GM12872 (cell line): ENCODE results near the gene TSEN2.

ENCODE experiments used
- TF ChIP-seq, protein P1 (sequence below): IDR thresholded peaks from 3 replicates; pipeline ENCODE4 v1.5.1; 2011; ENCODE audit warnings: low read depth, mild to moderate bottlenecking, low read length, moderate library complexity; ENCODE audit not compliant: insufficient read depth

TSEN2 gene

DNA sequence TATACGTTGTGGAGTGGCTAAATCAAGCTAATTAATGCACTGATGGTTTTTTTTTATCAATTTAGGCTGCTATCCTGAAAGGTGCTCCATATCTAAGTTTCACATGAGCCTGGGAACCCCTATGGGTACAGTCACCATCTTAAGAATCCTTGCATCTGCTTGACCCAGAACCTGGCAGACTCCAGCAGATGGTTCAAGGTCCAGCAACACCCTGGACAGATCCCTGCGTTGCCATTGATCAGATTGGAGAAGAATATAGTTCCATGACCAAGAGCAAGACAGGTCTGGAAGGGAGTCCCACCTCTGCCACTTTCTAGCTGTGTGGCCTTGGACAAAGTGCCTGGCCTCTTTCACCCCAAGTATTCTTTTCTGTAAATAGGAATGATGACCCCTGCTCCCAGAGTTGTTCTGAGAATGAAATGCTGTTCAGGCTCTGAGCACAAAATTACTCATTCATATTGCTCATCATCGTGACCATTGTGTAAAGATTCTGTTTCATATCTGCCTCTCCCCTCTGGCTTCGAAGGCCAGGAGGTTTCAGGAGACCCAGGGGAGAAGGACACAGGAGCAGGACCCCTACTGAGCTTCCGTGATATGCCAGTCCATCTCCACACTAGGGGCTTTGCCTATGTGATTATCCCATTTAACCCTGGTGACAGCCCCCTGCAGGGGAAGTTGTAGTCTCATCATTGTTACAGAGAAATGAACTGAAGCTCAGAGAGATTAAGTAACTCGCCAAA lies 30.0 kb upstream of the TSEN2 start:
- TF ChIP-seq, protein P1, sequence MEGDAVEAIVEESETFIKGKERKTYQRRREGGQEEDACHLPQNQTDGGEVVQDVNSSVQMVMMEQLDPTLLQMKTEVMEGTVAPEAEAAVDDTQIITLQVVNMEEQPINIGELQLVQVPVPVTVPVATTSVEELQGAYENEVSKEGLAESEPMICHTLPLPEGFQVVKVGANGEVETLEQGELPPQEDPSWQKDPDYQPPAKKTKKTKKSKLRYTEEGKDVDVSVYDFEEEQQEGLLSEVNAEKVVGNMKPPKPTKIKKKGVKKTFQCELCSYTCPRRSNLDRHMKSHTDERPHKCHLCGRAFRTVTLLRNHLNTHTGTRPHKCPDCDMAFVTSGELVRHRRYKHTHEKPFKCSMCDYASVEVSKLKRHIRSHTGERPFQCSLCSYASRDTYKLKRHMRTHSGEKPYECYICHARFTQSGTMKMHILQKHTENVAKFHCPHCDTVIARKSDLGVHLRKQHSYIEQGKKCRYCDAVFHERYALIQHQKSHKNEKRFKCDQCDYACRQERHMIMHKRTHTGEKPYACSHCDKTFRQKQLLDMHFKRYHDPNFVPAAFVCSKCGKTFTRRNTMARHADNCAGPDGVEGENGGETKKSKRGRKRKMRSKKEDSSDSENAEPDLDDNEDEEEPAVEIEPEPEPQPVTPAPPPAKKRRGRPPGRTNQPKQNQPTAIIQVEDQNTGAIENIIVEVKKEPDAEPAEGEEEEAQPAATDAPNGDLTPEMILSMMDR = no peak

DNA sequence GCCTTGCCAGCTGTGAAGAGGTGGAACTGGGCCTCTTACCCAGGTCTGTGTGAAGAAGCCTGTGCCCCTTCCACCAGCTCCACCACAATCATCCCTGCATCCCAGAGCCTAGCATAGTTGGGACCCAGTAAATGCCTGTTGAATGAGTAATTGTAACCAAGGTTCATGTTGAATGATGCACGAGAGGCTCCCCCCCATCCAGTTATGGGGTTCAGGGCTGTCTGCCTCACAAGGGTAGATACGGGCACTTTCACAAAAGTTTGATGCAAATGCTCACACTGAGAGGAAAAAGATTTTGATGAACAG lies 29.5 kb upstream of the TSEN2 start:
- TF ChIP-seq, protein P1 = no peak

DNA sequence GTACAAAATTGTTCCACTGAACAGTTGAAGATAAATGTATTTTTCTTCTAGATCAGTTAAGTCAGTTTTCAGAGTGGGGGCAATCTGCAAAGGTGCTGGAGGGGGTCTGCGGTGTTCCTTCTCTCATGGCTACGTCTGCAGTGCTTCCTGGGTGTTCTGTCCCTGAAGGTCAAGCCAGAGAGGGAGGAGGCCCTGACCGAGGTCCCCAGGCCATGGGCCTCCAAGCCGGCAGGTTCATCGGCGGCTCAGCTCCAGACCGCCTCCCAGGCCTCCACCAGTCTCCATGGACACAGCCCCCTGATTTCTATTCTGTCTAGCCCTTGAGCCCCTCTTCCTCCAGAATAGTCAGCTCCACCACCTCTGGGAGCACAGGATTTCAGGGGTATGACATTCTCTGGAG lies 28.5 kb upstream of the TSEN2 start:
- TF ChIP-seq, protein P1 = no peak

DNA sequence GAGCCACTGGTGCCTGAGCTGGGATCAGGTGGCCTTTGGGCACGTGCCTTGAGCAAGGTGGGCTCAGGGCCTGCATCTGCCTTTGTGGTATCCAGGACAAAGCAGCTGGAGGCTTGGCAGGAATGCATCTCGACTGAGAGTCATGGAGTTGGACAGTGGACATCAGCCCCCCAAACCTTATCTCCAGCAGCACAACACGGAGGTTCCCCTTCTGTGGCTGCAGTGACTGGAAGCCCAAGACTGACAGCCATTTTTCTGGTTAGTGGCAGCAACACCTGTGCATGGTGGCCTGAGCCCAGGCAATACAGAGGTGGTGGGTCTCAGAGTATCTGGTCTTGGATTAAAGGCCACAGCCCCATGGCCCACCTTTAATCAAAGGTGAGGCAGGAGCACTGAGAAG lies 27.8 kb upstream of the TSEN2 start:
- TF ChIP-seq, protein P1 = no peak

DNA sequence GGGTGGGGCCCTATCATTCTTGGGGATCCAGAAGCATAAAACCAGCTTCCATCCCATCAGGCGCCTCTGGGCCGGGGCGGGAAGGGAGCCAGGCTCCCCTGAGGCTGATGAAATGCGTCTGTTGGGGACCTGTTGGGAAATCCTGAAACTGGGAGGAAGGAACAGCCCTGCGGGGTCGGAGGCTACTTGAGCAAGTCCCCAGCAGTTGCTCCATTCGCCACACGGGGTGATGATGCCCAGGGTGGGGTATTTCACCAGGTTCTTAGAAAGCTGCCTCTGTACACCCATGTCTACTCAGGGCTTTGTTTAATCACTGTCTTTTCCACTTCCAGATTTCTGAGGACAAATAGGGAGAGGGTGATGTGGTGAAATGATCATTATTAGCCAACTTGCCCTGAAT lies 25.4 kb upstream of the TSEN2 start:
- TF ChIP-seq, protein P1 = no peak

DNA sequence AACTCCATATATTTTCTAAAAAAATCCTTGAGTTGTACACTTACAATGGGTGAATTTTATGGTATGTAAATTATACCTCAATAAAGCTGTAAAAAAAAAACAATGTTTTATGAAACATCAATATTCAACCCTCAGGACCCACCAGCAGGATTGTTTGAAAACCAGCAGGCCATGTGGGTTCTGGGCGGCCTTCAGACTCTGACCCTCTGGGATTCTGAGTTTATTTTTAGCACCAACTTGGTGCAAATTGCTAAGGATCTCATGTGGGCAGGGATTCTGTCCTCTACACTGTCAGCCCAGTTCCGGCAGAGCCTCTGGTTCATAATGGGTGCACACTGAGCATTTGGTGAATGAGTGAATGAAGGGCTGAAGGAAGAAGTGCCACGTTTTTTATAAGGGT lies 24.2 kb upstream of the TSEN2 start:
- TF ChIP-seq, protein P1 = no peak

DNA sequence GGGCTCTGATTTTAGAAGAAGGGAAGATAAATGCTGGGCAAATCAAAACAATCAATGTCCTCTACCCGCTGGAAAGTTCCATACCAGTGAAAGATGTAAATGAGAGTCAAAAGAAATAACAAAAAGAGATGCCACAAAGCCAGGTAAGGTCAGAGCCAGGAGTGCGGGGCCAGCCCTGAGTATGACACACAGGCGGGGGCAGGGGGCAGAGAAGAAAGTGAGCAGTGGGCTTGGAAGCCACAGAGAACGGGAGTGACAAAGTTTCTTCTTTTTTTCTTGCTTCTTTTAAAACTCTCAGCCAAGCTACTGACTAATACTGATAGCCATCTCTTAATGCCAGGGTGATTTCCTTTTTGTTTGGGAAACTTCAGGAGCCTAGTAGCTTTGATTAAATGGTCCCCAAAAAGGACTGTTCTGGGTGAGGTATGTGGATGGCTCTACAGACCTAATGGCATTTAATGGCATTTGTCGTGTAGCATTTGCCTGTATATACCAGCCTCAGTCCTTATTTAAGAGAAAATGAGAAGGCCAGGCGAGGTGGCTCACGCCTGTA lies 23.1 kb upstream of the TSEN2 start:
- TF ChIP-seq, protein P1 = no peak
